Astrocyte (in vitro differentiated cells and primary cell): Measurements from ENCODE around the gene HIPK1. TPM values are rescaled to one million over a fixed set of nuclear protein-coding genes. Genes with fewer than 3 reads are reported as not detected.

Source experiments
- DNase-seq: peaks from one replicate; pipeline ENCODE4 v3.0.0-alpha.2; 2010; ENCODE audit warnings: low read depth
- FAIRE-seq: peaks from 2 replicates; lab custom pipeline; 2011; peaks lifted over from hg19 to GRCh38; lab: Jason Lieb, UNC
- H2AFZ ChIP-seq: 2 replicates; pipeline ENCODE4 v1.6.0; 2012; ENCODE audit warnings: low read depth, low read length, inconsistent platforms
- H3K27ac ChIP-seq: 2 replicates; pipeline ENCODE4 v1.5.1; 2011; ENCODE audit warnings: low read depth, low read length, inconsistent platforms
- H3K27me3 ChIP-seq: 2 replicates; pipeline ENCODE4 v1.6.0; 2011; ENCODE audit warnings: low read length, inconsistent platforms; ENCODE audit not compliant: insufficient read depth
- H3K36me3 ChIP-seq: 2 replicates; pipeline ENCODE4 v1.5.1; 2011; ENCODE audit warnings: low read length, inconsistent platforms; ENCODE audit not compliant: insufficient read depth
- H3K4me1 ChIP-seq: 2 replicates; pipeline ENCODE4 v1.5.1; 2011; ENCODE audit warnings: low read length, inconsistent platforms; ENCODE audit not compliant: insufficient read depth
- H3K4me2 ChIP-seq: 2 replicates; pipeline ENCODE4 v1.6.0; 2012; ENCODE audit warnings: low read length, inconsistent platforms
- H3K4me3 ChIP-seq: 2 replicates; pipeline ENCODE4 v1.5.1; 2011; ENCODE audit warnings: low read depth, mild to moderate bottlenecking, low read length, inconsistent platforms; ENCODE audit not compliant: insufficient read depth
- H3K79me2 ChIP-seq: 2 replicates; pipeline ENCODE4 v1.6.0; 2012; ENCODE audit warnings: mild to moderate bottlenecking, low read length, inconsistent platforms; ENCODE audit not compliant: insufficient read depth
- H3K9ac ChIP-seq: 2 replicates; pipeline ENCODE4 v1.6.0; 2012; ENCODE audit warnings: mild to moderate bottlenecking, low read length, inconsistent platforms
- H3K9me3 ChIP-seq: 2 replicates; pipeline ENCODE4 v1.5.1; 2012; ENCODE audit warnings: low read depth, mild to moderate bottlenecking, low read length, inconsistent platforms; ENCODE audit not compliant: insufficient read depth
- H4K20me1 ChIP-seq: 2 replicates; pipeline ENCODE4 v1.6.0; 2012; ENCODE audit warnings: low read length, inconsistent platforms; ENCODE audit not compliant: insufficient read depth
- H3K27ac Mint-ChIP-seq: one replicate; pipeline ENCODE4 v1.8.0; 2021; ENCODE audit warnings: mild to moderate bottlenecking, mixed read lengths; ENCODE audit not compliant: unreplicated experiment
- H3K27me3 Mint-ChIP-seq: one replicate; pipeline ENCODE4 v1.8.0; 2021; ENCODE audit warnings: low read depth, mixed read lengths; ENCODE audit not compliant: unreplicated experiment
- H3K36me3 Mint-ChIP-seq: one replicate; pipeline ENCODE4 v1.8.0; 2021; ENCODE audit warnings: low read depth, mixed read lengths; ENCODE audit not compliant: unreplicated experiment
- H3K4me1 Mint-ChIP-seq: one replicate; pipeline ENCODE4 v1.8.0; 2021; ENCODE audit warnings: low read depth, mixed read lengths; ENCODE audit not compliant: unreplicated experiment
- H3K4me3 Mint-ChIP-seq: one replicate; pipeline ENCODE4 v1.8.0; 2021; ENCODE audit warnings: mild to moderate bottlenecking, moderate library complexity, mixed read lengths; ENCODE audit not compliant: unreplicated experiment
- H3K9me3 Mint-ChIP-seq: one replicate; pipeline ENCODE4 v1.8.0; 2021; ENCODE audit warnings: mild to moderate bottlenecking, mixed read lengths; ENCODE audit not compliant: unreplicated experiment
- EZH2 ChIP-seq: IDR thresholded peaks from 2 replicates; pipeline ENCODE4 v1.6.1; 2012; ENCODE audit warnings: mild to moderate bottlenecking, low read length, inconsistent platforms; ENCODE audit not compliant: insufficient read depth
- total RNA-seq: library from RNA; stranded (reverse); gene quantifications from 2 replicates; pipeline ENCODE4 v1.2.1, GENCODE V29; 2021
- TF ChIP-seq, protein P1 (sequence below): IDR thresholded peaks from 2 replicates; pipeline ENCODE4 v1.5.1; 2011; ENCODE audit warnings: low read depth, mild to moderate bottlenecking, inconsistent platforms, low read length, moderate library complexity; ENCODE audit not compliant: insufficient read depth

Gene HIPK1
- total RNA-seq, 1 donor from 2014 or later = 55.4 TPM

DNA sequence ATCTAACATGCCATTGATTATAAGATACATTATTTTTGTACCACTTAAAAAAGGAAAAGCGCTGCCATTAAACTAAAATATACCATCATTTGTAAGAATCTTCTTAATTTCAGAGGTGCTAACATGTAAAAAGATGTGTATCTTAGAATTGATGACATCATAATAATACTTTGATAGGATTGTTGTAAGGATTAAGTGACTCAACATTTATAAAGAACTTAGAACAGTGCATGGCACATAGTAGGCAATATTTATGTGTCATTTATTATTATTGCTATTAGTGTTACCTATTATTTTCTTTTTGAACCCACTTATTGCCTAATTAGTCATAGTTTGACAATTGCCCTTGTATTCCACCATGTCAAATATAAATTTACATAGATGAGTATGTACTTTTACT lies 21.8 kb downstream of the HIPK1 start:
- H4K20me1 ChIP-seq = peaks cover 55% of the 10 kb centered on the region
- Mint-ChIP-seq H3K27me3 (no peaks in the 10 kb centered on the region), H3K4me3 (no peak overlapping the region), H3K9me3 (no peaks in the 10 kb centered on the region), H3K36me3 (peaks cover 2% of the 10 kb centered on the region), H3K4me1 (peaks cover 11% of the 10 kb centered on the region), H3K27ac (no peak overlapping the region)
- H3K79me2 ChIP-seq = peaks cover 53% of the 10 kb centered on the region
- no peak overlapping the region for H3K4me3 ChIP-seq
- FAIRE-seq = no peak
- no peak overlapping the region for H3K4me2 ChIP-seq
- H3K27me3 ChIP-seq = no peaks in the 10 kb centered on the region
- DNase-seq = no peak
- no peak overlapping the region for H3K9ac ChIP-seq
- peaks cover 4% of the 10 kb centered on the region for H3K4me1 ChIP-seq
- TF ChIP-seq, protein P1, sequence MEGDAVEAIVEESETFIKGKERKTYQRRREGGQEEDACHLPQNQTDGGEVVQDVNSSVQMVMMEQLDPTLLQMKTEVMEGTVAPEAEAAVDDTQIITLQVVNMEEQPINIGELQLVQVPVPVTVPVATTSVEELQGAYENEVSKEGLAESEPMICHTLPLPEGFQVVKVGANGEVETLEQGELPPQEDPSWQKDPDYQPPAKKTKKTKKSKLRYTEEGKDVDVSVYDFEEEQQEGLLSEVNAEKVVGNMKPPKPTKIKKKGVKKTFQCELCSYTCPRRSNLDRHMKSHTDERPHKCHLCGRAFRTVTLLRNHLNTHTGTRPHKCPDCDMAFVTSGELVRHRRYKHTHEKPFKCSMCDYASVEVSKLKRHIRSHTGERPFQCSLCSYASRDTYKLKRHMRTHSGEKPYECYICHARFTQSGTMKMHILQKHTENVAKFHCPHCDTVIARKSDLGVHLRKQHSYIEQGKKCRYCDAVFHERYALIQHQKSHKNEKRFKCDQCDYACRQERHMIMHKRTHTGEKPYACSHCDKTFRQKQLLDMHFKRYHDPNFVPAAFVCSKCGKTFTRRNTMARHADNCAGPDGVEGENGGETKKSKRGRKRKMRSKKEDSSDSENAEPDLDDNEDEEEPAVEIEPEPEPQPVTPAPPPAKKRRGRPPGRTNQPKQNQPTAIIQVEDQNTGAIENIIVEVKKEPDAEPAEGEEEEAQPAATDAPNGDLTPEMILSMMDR = no peak
- no peak for TF ChIP-seq EZH2
- no peak overlapping the region for H3K27ac ChIP-seq
- no peak overlapping the region for H2AFZ ChIP-seq
- no peaks in the 10 kb centered on the region for H3K9me3 ChIP-seq
- no peaks in the 10 kb centered on the region for H3K36me3 ChIP-seq

DNA sequence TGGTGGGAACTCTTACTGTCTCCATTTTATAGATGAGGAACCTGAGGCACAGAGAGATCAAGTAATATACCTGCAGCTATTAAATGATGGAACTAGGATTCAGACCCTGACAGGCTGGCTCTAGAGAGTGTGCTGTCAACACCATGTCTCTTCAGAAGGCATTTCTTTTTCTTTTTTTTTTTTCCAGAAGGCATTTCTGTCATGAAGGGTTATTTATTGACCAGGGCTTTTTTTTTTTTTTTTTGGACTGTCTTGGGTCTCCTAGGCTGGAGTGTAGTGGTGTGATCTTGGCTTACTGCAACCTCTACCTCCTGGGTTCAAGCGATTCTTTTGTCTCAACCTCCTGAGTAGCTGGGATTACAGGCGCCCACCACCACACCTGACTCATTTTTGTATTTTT lies 22.6 kb downstream of the HIPK1 start:
- Mint-ChIP-seq H3K4me3 (no peak overlapping the region), H3K4me1 (peaks cover 11% of the 10 kb centered on the region), H3K36me3 (peaks cover 3% of the 10 kb centered on the region), H3K27ac (no peak overlapping the region), H3K27me3 (no peaks in the 10 kb centered on the region), H3K9me3 (no peaks in the 10 kb centered on the region)
- peaks cover 48% of the 10 kb centered on the region for H4K20me1 ChIP-seq
- no peak overlapping the region for H3K27ac ChIP-seq
- peaks cover 46% of the 10 kb centered on the region for H3K79me2 ChIP-seq
- no peak overlapping the region for H2AFZ ChIP-seq
- peaks cover 4% of the 10 kb centered on the region for H3K4me1 ChIP-seq
- no peak for TF ChIP-seq EZH2
- no peak overlapping the region for H3K4me2 ChIP-seq
- FAIRE-seq = no peak
- no peaks in the 10 kb centered on the region for H3K9me3 ChIP-seq
- no peaks in the 10 kb centered on the region for H3K27me3 ChIP-seq
- H3K36me3 ChIP-seq = peaks cover 2% of the 10 kb centered on the region
- H3K4me3 ChIP-seq = no peak overlapping the region
- no peak for DNase-seq
- H3K9ac ChIP-seq = no peak overlapping the region

DNA sequence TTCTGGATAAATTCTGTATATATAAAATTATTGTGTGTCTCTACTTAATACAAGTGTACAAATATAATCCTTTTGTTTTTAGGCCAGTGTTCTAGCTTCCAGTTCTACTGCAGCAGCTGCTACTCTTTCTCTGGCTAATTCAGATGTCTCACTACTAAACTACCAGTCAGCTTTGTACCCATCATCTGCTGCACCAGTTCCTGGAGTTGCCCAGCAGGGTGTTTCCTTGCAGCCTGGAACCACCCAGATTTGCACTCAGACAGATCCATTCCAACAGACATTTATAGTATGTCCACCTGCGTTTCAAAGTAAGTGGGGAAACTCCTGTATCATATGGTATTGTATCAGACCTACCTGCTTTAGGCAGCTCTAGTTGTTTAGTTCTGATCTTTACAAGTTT lies 28.9 kb downstream of the HIPK1 start:
- no peak overlapping the region for H3K4me3 ChIP-seq
- H3K4me2 ChIP-seq = no peak overlapping the region
- Mint-ChIP-seq H3K36me3 (peaks cover 6% of the 10 kb centered on the region), H3K27ac (no peak overlapping the region), H3K4me1 (no peaks in the 10 kb centered on the region), H3K4me3 (no peak overlapping the region), H3K27me3 (no peaks in the 10 kb centered on the region), H3K9me3 (no peaks in the 10 kb centered on the region)
- H3K27ac ChIP-seq = no peak overlapping the region
- H3K27me3 ChIP-seq = no peaks in the 10 kb centered on the region
- peaks cover 30% of the 10 kb centered on the region for H3K36me3 ChIP-seq
- H3K9ac ChIP-seq = no peak overlapping the region
- H2AFZ ChIP-seq = no peak overlapping the region
- TF ChIP-seq, protein P1 = no peak
- no peak for TF ChIP-seq EZH2
- H4K20me1 ChIP-seq = peaks cover 4% of the 10 kb centered on the region
- no peaks in the 10 kb centered on the region for H3K9me3 ChIP-seq
- DNase-seq (no peak), FAIRE-seq (no peak)
- H3K79me2 ChIP-seq = peaks cover 2% of the 10 kb centered on the region
- H3K4me1 ChIP-seq = no peaks in the 10 kb centered on the region
